ENCODE data around the gene LIMS2. TPM values are rescaled to one million over a fixed set of nuclear protein-coding genes. Genes with fewer than 3 reads are reported as not detected.

The LIMS2 gene
- total RNA-seq, 1 donor from 2014 or later, result 3.8 TPM

GRCh38 chr2:127626175-127626574 lies 49.2 kb downstream of the LIMS2 start:
- no peak overlapping the region for H3K27ac Mint-ChIP-seq (ENCODE audit: unreplicated experiment)
- no peak for DNase-seq (ENCODE audit: low spot score)

GRCh38 chr2:127625572-127625951 lies 49.8 kb downstream of the LIMS2 start:
- DNase-seq (ENCODE audit: low spot score), result no peak
- H3K27ac Mint-ChIP-seq (ENCODE audit: unreplicated experiment), result no peak overlapping the region
- H3K27me3 Mint-ChIP-seq (ENCODE audit: unreplicated experiment), result peaks cover 7% of the 10 kb centered on the region
- no peaks in the 10 kb centered on the region for H3K9me3 Mint-ChIP-seq (ENCODE audit: unreplicated experiment)
- peaks cover 4% of the 10 kb centered on the region for H3K36me3 Mint-ChIP-seq (ENCODE audit: low read depth, unreplicated experiment)
- no peaks in the 10 kb centered on the region for H3K4me1 Mint-ChIP-seq (ENCODE audit: unreplicated experiment)
- H3K4me3 Mint-ChIP-seq (ENCODE audit: unreplicated experiment), result no peak overlapping the region
- no peak for TF ChIP-seq CTCF (IDR thresholded peaks at IDR 0.05; ENCODE audit: unreplicated experiment)

More at GRCh38 chr2:127626175-127626574, 49.2 kb downstream of the LIMS2 start:
- Mint-ChIP-seq H3K9me3 (ENCODE audit: unreplicated experiment) (no peaks in the 10 kb centered on the region), H3K36me3 (ENCODE audit: low read depth, unreplicated experiment) (peaks cover 4% of the 10 kb centered on the region), H3K4me3 (ENCODE audit: unreplicated experiment) (no peak overlapping the region), H3K27me3 (ENCODE audit: unreplicated experiment) (peaks cover 7% of the 10 kb centered on the region), H3K4me1 (ENCODE audit: unreplicated experiment) (no peaks in the 10 kb centered on the region)
- TF ChIP-seq CTCF (IDR thresholded peaks at IDR 0.05; ENCODE audit: unreplicated experiment), result no peak

DNA sequence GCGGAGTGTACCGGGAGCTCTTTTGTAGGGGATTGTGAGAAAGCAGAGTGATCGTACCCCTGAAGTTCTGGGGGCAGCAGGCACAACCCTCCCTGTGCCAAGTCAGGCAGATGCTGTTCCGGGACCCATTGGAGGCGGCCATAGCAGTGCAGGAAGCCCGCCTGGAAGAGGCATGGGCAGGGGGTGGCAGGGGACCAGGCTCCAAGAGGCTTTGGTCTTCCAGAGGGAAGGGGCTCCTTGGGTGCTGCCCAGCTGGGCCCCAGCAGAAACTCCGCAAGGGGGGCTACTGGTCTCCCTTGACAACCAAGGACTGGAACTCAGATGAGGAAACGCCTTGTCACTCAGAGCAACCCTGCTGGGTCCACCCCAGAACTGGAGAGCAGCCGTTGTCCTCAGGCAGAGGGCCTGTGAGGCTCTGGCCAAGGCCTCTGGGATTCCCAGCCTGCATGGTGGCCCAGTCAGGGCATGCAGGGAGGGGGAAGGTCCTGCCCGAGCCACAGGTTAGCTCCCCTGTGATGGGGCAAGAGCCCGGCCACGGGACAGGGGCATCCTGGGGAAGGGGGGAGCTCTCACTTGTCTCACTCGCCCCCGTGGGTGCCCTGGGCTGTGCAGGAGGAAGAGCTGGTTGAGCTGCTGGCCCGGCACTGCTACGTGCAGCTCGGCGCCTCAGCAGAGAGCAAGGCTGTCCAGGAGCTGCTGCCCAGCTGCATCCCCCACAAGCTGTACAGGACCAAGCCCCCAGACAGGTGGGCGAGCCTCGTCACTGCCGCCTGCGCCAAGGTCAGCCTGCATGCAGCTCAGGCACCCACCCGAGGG lies 50.4 kb downstream of the LIMS2 start:
- DNase-seq (ENCODE audit: low spot score), result no peak
- peaks cover 4% of the 10 kb centered on the region for H3K36me3 Mint-ChIP-seq (ENCODE audit: low read depth, unreplicated experiment)
- H3K4me1 Mint-ChIP-seq (ENCODE audit: unreplicated experiment), result no peaks in the 10 kb centered on the region
- H3K4me3 Mint-ChIP-seq (ENCODE audit: unreplicated experiment), result no peak overlapping the region
- no peak for TF ChIP-seq CTCF (IDR thresholded peaks at IDR 0.05; ENCODE audit: unreplicated experiment)
- no peaks in the 10 kb centered on the region for H3K9me3 Mint-ChIP-seq (ENCODE audit: unreplicated experiment)
- H3K27me3 Mint-ChIP-seq (ENCODE audit: unreplicated experiment), result peaks cover 7% of the 10 kb centered on the region
- no peak overlapping the region for H3K27ac Mint-ChIP-seq (ENCODE audit: unreplicated experiment)

- Mint-ChIP-seq H3K36me3 (ENCODE audit: low read depth, unreplicated experiment) (peaks cover 4% of the 10 kb centered on the region), H3K4me1 (ENCODE audit: unreplicated experiment) (no peaks in the 10 kb centered on the region), H3K27ac (ENCODE audit: unreplicated experiment) (no peak overlapping the region), H3K4me3 (ENCODE audit: unreplicated experiment) (no peak overlapping the region), H3K27me3 (ENCODE audit: unreplicated experiment) (peaks cover 7% of the 10 kb centered on the region), H3K9me3 (ENCODE audit: unreplicated experiment) (no peaks in the 10 kb centered on the region)
- TF ChIP-seq CTCF (IDR thresholded peaks at IDR 0.05; ENCODE audit: unreplicated experiment), result no peak
- DNase-seq (ENCODE audit: low spot score), result no peak
Observed at GRCh38 chr2:127624320-127624755, 51.0 kb downstream of the LIMS2 start.
